ENCODE data around the gene DPH1. TPM values are rescaled to one million over a fixed set of nuclear protein-coding genes. Genes with fewer than 3 reads are reported as not detected.

The DPH1 gene
- total and polyA plus RNA-seq, 2 donors from 2014 or later: 23.3 to 49.4 TPM

- no peaks in the 10 kb centered on the region for H3K9me3 ChIP-seq (ENCODE audit: control insufficient read depth in 2 of 3, insufficient read depth in 1 of 3, low read length in 3 of 3)
- peaks cover 0 to 13% (median 0%) of the 10 kb centered on the region in 3 donors for H3K4me1 ChIP-seq (ENCODE audit: control insufficient read depth in 2 of 3, insufficient read depth in 2 of 3, low read depth in 1 of 3, low read length in 3 of 3)
- H3K4me3 ChIP-seq (ENCODE audit: low read length in 3 of 3): peak within 1 kb of the TSS in 2 of 3 donors; percentile 34 to 41
- H3K36me3 ChIP-seq (ENCODE audit: control insufficient read depth in 2 of 3, insufficient read depth in 3 of 3, low read length in 3 of 3): no peaks in the 10 kb centered on the region
- H3K27me3 ChIP-seq (ENCODE audit: control insufficient read depth, insufficient read depth, low read length): peaks cover 8% of the 10 kb centered on the region
- peak; percentile 90 for TF ChIP-seq CTCF (IDR thresholded peaks at IDR 0.05; ENCODE audit: borderline replicate concordance, extremely low read depth, insufficient read depth)
- intact Hi-C loops (cut with DNase I): loop anchor here (5.0 kb wide), 1 partner anchor 188 kb away; no protein-coding TSS in a partner anchor
- peak; percentile 76 to 94 (median 86) for DNase-seq
- peak within 1 kb of the TSS; percentile 83 to 85 for H3K27ac ChIP-seq (ENCODE audit: low read depth in 2 of 2, low read length in 2 of 2)
- peak within 1 kb of the TSS in 1 of 3 donors; percentile 34 for H3K9ac ChIP-seq (ENCODE audit: low read length in 3 of 3)
- no peak for FAIRE-seq
Observed at GRCh38 chr17:2054512-2055291, 24.7 kb downstream of the DPH1 start, which contains the start of gene HIC1. Gene HIC1, plus strand, starts transcription at chr17:2055103. Its CDS starts 1,588 bp downstream, at chr17:2056691.

GRCh38 chr17:2055292-2056205 is 25.6 kb downstream of the DPH1 start:
- peaks cover 0 to 15% (median 0%) of the 10 kb centered on the region in 3 donors for H3K4me1 ChIP-seq (ENCODE audit: control insufficient read depth in 2 of 3, insufficient read depth in 2 of 3, low read depth in 1 of 3, low read length in 3 of 3)
- no peak for FAIRE-seq
- peak overlapping the region in 1 of 3 donors; percentile 39 for H3K4me3 ChIP-seq (ENCODE audit: low read length in 3 of 3)
- no peaks in the 10 kb centered on the region for H3K36me3 ChIP-seq (ENCODE audit: control insufficient read depth in 2 of 3, insufficient read depth in 3 of 3, low read length in 3 of 3)
- peak overlapping the region; percentile 83 to 85 for H3K27ac ChIP-seq (ENCODE audit: low read depth in 2 of 2, low read length in 2 of 2)
- no peak for TF ChIP-seq CTCF (IDR thresholded peaks at IDR 0.05; ENCODE audit: borderline replicate concordance, extremely low read depth, insufficient read depth)
- intact Hi-C loops (cut with DNase I): loop anchor here (5.0 kb wide), 1 partner anchor 187 kb away; no protein-coding TSS in a partner anchor
- DNase-seq: peak in 3 of 5 donors; percentile 48 to 83 (median 54)
- no peaks in the 10 kb centered on the region for H3K9me3 ChIP-seq (ENCODE audit: control insufficient read depth in 2 of 3, insufficient read depth in 1 of 3, low read length in 3 of 3)
- H3K9ac ChIP-seq (ENCODE audit: low read length in 3 of 3): peak overlapping the region in 1 of 3 donors; percentile 34
- peaks cover 8% of the 10 kb centered on the region for H3K27me3 ChIP-seq (ENCODE audit: control insufficient read depth, insufficient read depth, low read length)

GRCh38 chr17:2056206-2057174 is 26.5 kb downstream of the DPH1 start:
- Histone ChIP-seq H3K27me3 (ENCODE audit: control insufficient read depth, insufficient read depth, low read length) (peaks cover 9% of the 10 kb centered on the region), H3K9me3 (ENCODE audit: control insufficient read depth in 2 of 3, insufficient read depth in 1 of 3, low read length in 3 of 3) (no peaks in the 10 kb centered on the region), H3K9ac (ENCODE audit: low read length in 3 of 3) (no peak overlapping the region), H3K36me3 (ENCODE audit: control insufficient read depth in 2 of 3, insufficient read depth in 3 of 3, low read length in 3 of 3) (no peaks in the 10 kb centered on the region), H3K4me3 (ENCODE audit: low read length in 3 of 3) (peak overlapping the region in 2 of 3 donors; percentile 39 to 58), H3K4me1 (ENCODE audit: control insufficient read depth in 2 of 3, insufficient read depth in 2 of 3, low read depth in 1 of 3, low read length in 3 of 3) (peaks cover 0 to 18% (median 0%) of the 10 kb centered on the region in 3 donors), H3K27ac (ENCODE audit: low read depth in 2 of 2, low read length in 2 of 2) (peak overlapping the region; percentile 51 to 53)
- FAIRE-seq (no peak), DNase-seq (peak in 3 of 5 donors; percentile 55 to 84 (median 66))
- TF ChIP-seq CTCF (IDR thresholded peaks at IDR 0.05; ENCODE audit: borderline replicate concordance, extremely low read depth, insufficient read depth): no peak
- intact Hi-C loops (cut with DNase I): loop anchor here (5.0 kb wide), 1 partner anchor 186 kb away; no protein-coding TSS in a partner anchor
